Measurements from ENCODE around the gene FER.

- TF ChIP-seq EZH2 (IDR thresholded peaks at IDR 0.05; ENCODE audit: borderline replicate concordance, low read depth, low read length, poor library complexity, severe bottlenecking) (no peak), CTCF (conservative IDR thresholded peaks at IDR 0.05; ENCODE audit: low read depth, low read length) (no peak)
Measured at GRCh38 chr5:108950276-108950675, 202.6 kb downstream of the FER start.

Measured in A673 (cell line).